ENCODE measurements around the gene HK1. TPM values are rescaled to one million over a fixed set of nuclear protein-coding genes. Genes with fewer than 3 reads are reported as not detected.

HK1 gene
- total RNA-seq (2021): 98.8 and 104 TPM in 2 replicates
- long read RNA-seq, transcript HK1-202 (18 exons, 3,605 nt): major isoform, 1,204 of 1,339 reads
- long read RNA-seq, partial matches to known transcripts: 60 of 1,339 reads
- long read RNA-seq, other reads (novel, unspliced or antisense): 74 of 1,339 reads

- Histone ChIP-seq H3K18ac (ENCODE audit: insufficient read length, low read depth, low read length) (no peak within 1 kb of the TSS), H3K4me1 (ENCODE audit: insufficient read depth, low read length) (peaks cover 4% of the 10 kb centered on the region; the same call in 1 of the 2 replicates), H3K79me2 (ENCODE audit: insufficient read depth, low read length) (no peaks in the 10 kb centered on the region), H4K91ac (ENCODE audit: insufficient read length, low read depth, low read length) (no peak within 1 kb of the TSS), H2AK5ac (ENCODE audit: insufficient read length, low read length) (no peak within 1 kb of the TSS), H2BK12ac (ENCODE audit: insufficient read length, low read depth, low read length) (no peak within 1 kb of the TSS), H2BK5ac (ENCODE audit: insufficient read length, low read length) (no peak within 1 kb of the TSS), H4K8ac (replicated peaks; ENCODE audit: insufficient read length, low read depth, low read length) (no peak within 1 kb of the TSS), H3K9me3 (ENCODE audit: control insufficient read depth, low read depth, low read length) (no peaks in the 10 kb centered on the region), H3K23me2 (ENCODE audit: insufficient read length, low read depth, low read length, poor library complexity, severe bottlenecking) (no peaks in the 10 kb centered on the region), H3K27ac (ENCODE audit: insufficient read length, low read depth, low read length) (no peak within 1 kb of the TSS), H4K20me1 (ENCODE audit: control insufficient read depth, insufficient read depth, insufficient read length) (no peaks in the 10 kb centered on the region), H3K23ac (ENCODE audit: insufficient read length, low read depth, low read length) (no peak within 1 kb of the TSS), H3K56ac (ENCODE audit: insufficient read length, low read depth, low read length) (no peak within 1 kb of the TSS), H3K27me3 (ENCODE audit: insufficient read depth, low read length) (no peaks in the 10 kb centered on the region), H3K4ac (ENCODE audit: low read depth, low read length) (no peak within 1 kb of the TSS), H2BK120ac (ENCODE audit: low read depth, low read length, poor library complexity, severe bottlenecking) (no peak within 1 kb of the TSS), H3K4me2 (ENCODE audit: insufficient read depth, insufficient read length, low read length) (no peak within 1 kb of the TSS), H3K79me1 (ENCODE audit: insufficient read depth, low read depth, low read length, poor library complexity, severe bottlenecking) (no peaks in the 10 kb centered on the region), H2AFZ (ENCODE audit: low read length) (peak within 1 kb of the TSS; percentile 51), H4K5ac (ENCODE audit: insufficient read length, low read depth, low read length) (no peak within 1 kb of the TSS), H2BK20ac (ENCODE audit: low read depth, low read length, poor library complexity, severe bottlenecking) (no peak within 1 kb of the TSS), H3K14ac (ENCODE audit: insufficient read depth, low read length) (peak within 1 kb of the TSS; percentile 73), H3K9ac (ENCODE audit: extremely low read depth, insufficient read length, low read length) (no peak within 1 kb of the TSS), H2BK15ac (ENCODE audit: low read depth, low read length) (no peak within 1 kb of the TSS), H3T11ph (ENCODE audit: low read length) (no peak within 1 kb of the TSS)
- peak within 1 kb of the TSS in 1 of 3 experiments; percentile 16; a peak in 3 of 7 replicates for H3K27ac Mint-ChIP-seq
- WGBS (ENCODE audit: extremely low coverage, insufficient read length, low lambda C conversion rate): no CpG with 5 or more reads among the region's 11 CpGs
- no peak for TF ChIP-seq CTCF (conservative IDR thresholded peaks at IDR 0.05)
- H3K36me3 Mint-ChIP-seq (ENCODE audit: insufficient read depth in 1 of 3, low read depth in 3 of 3): no peaks in the 10 kb centered on the region
- no peaks in the 10 kb centered on the region for H3K9me3 Mint-ChIP-seq
- H3K4me1 Mint-ChIP-seq: peaks cover 15 to 16% of the 10 kb centered on the region in 2 experiments
- peaks cover 8% of the 10 kb centered on the region for H3K27me3 Mint-ChIP-seq (ENCODE audit: low read depth)
- DNase-seq: no peak
- no peak within 1 kb of the TSS; a peak in 1 of 5 replicates for H3K4me3 Mint-ChIP-seq
These were observed at the start of gene HK1 for GRCh38 chr10:69278446-69278963. Gene HK1 (plus strand): TSS chr10:69278496.

Data from H9 (cell line).